COLO829 (cell line): ENCODE results near the gene GRAMD1B.
A peak's percentile ranks its signal among the peaks of the same experiment; 100 is the strongest.
"Not testable (repeated sequence)": the region's sequence is repeated elsewhere in the genome, so short reads cannot be mapped to it uniquely, and the experiment has no call there.

ENCODE experiments used
- DNase-seq: peaks from one replicate; pipeline ENCODE4 v3.0.0; 2012; ENCODE audit warnings: low spot score

The GRAMD1B gene

GRCh38 chr11:123509737-123510578 is 79.9 kb downstream of the GRAMD1B start:
- DNase-seq, result no peak

- DNase-seq, result no peak
These were observed 80.5 kb downstream of the GRAMD1B start for GRCh38 chr11:123510579-123510905.

GRCh38 chr11:123511037-123511870 is 81.2 kb downstream of the GRAMD1B start:
- DNase-seq, result peak; percentile 83

- not testable (repeated sequence) for DNase-seq
These were observed 83.2 kb downstream of the GRAMD1B start for GRCh38 chr11:123513309-123513708.

- DNase-seq, result no peak
These were observed 86.2 kb downstream of the GRAMD1B start for GRCh38 chr11:123516238-123516637.

- no peak for DNase-seq
These were observed 87.7 kb downstream of the GRAMD1B start for GRCh38 chr11:123517559-123518364.

GRCh38 chr11:123518496-123519054 is 88.5 kb downstream of the GRAMD1B start:
- DNase-seq, result no peak

GRCh38 chr11:123519055-123519796 is 89.2 kb downstream of the GRAMD1B start:
- no peak for DNase-seq

- no peak for DNase-seq
These were observed 89.7 kb downstream of the GRAMD1B start for GRCh38 chr11:123519797-123520193.

GRCh38 chr11:123520476-123520875 is 90.4 kb downstream of the GRAMD1B start:
- not testable (repeated sequence) for DNase-seq

- DNase-seq, result no peak
These were observed 90.9 kb downstream of the GRAMD1B start for GRCh38 chr11:123521001-123521400.

- no peak for DNase-seq
These were observed 91.9 kb downstream of the GRAMD1B start for GRCh38 chr11:123521930-123522329.

GRCh38 chr11:123523539-123523938 is 93.5 kb downstream of the GRAMD1B start:
- no peak for DNase-seq

GRCh38 chr11:123525097-123525496 is 95.0 kb downstream of the GRAMD1B start:
- DNase-seq, result no peak

GRCh38 chr11:123525511-123525918 is 95.4 kb downstream of the GRAMD1B start:
- DNase-seq, result no peak

GRCh38 chr11:123526027-123526805 is 96.1 kb downstream of the GRAMD1B start:
- DNase-seq, result no peak

- no peak for DNase-seq
These were observed 96.8 kb downstream of the GRAMD1B start for GRCh38 chr11:123526918-123527317.

GRCh38 chr11:123527526-123527925 is 97.5 kb downstream of the GRAMD1B start:
- DNase-seq, result no peak

- DNase-seq, result no peak
These were observed 97.9 kb downstream of the GRAMD1B start for GRCh38 chr11:123527947-123528346.

GRCh38 chr11:123531325-123531724 is 101.3 kb downstream of the GRAMD1B start:
- no peak for DNase-seq
